AG09319 (cell line): ENCODE results near the gene CSHL1.

Experiments
- DNase-seq: peaks from one replicate; pipeline ENCODE4 v3.0.0-alpha.2; 2010; ENCODE audit warnings: low read depth; ENCODE audit errors: extremely low read depth
- CTCF ChIP-seq: IDR thresholded peaks from 2 replicates; pipeline ENCODE4 v1.5.1; 2011; ENCODE audit warnings: low read depth, mild to moderate bottlenecking, inconsistent platforms, low read length, moderate library complexity

The CSHL1 gene

GRCh38 chr17:63950940-63951907 is 40.2 kb upstream of the CSHL1 start:
- TF ChIP-seq CTCF: peak; percentile 11
- no peak for DNase-seq

GRCh38 chr17:63949576-63950250 is 38.7 kb upstream of the CSHL1 start:
- no peak for DNase-seq

GRCh38 chr17:63948521-63948920 is 37.5 kb upstream of the CSHL1 start:
- no peak for TF ChIP-seq CTCF
- DNase-seq: no peak

More at GRCh38 chr17:63949576-63950250, 38.7 kb upstream of the CSHL1 start:
- no peak for TF ChIP-seq CTCF

GRCh38 chr17:63947711-63948330 is 36.8 kb upstream of the CSHL1 start:
- no peak for TF ChIP-seq CTCF
- no peak for DNase-seq

GRCh38 chr17:63946440-63947363 is 35.6 kb upstream of the CSHL1 start:
- TF ChIP-seq CTCF: peak; percentile 68
- no peak for DNase-seq

- no peak for DNase-seq
- TF ChIP-seq CTCF: no peak
These were observed 34.9 kb upstream of the CSHL1 start for GRCh38 chr17:63945784-63946439.
